HG03342 (cell line): Measurements from ENCODE around the gene STAG1.
"Not testable (repeated sequence)": the region's sequence is repeated elsewhere in the genome, so short reads cannot be mapped to it uniquely, and the experiment has no call there.

Experiments
- ATAC-seq: cut with Tn5 transposase; IDR thresholded peaks from one replicate; pipeline ENCODE4 v1.9.1; 2021; ENCODE audit warnings: mild to moderate bottlenecking, moderate library complexity; ENCODE audit not compliant: unreplicated experiment

STAG1 gene

DNA sequence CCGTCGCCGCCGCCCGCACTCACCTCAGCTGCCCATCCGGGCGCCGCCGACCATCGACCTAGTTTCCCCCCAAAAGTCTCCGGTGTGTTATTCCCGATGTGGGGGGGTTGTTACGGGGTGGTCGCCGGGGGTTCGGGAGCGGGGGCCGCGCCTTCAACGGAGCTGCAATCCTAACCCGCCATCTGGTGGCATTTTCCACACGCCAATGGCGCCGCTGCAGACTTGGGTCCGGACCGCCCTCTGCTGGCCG is at the start of gene STAG1:
STAG1 (minus strand) TSS at position 207 of the 250 bp plus-strand sequence. CDS start 121,480 bp downstream, outside the sequence.
- ATAC-seq = no peak

GRCh38 chr3:136801146-136801545 is 49.0 kb upstream of the STAG1 start:
- not testable (repeated sequence) for ATAC-seq

- ATAC-seq = no peak
Measured at GRCh38 chr3:136792556-136793330, 40.6 kb upstream of the STAG1 start.

- no peak for ATAC-seq
Measured at GRCh38 chr3:136790786-136791185, 38.6 kb upstream of the STAG1 start.

GRCh38 chr3:136789976-136790375 is 37.8 kb upstream of the STAG1 start:
- ATAC-seq = no peak

GRCh38 chr3:136788154-136788553 is 36.0 kb upstream of the STAG1 start:
- ATAC-seq = no peak

GRCh38 chr3:136787349-136787748 is 35.2 kb upstream of the STAG1 start:
- peak; percentile 80 for ATAC-seq

GRCh38 chr3:136783708-136784191 is 31.6 kb upstream of the STAG1 start:
- ATAC-seq = no peak

DNA sequence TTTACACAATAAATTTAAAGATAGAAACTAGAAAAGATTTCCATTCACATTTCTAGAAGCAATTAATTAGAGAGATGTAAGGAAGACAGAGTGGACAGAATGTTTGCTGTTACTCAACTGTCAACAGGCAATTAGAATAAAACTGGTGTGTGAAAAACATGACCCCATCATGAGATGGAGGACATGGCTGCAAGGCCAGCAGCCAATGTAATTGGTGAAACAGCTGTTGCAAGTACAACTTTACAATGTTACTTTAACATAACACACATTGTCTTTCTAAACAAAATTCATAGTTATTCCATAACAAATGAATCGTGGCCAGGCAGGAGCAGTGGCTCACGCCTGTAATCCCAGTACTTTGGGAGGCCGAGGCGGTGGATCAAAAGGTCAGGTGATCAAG is 28.6 kb upstream of the STAG1 start:
- ATAC-seq = no peak

DNA sequence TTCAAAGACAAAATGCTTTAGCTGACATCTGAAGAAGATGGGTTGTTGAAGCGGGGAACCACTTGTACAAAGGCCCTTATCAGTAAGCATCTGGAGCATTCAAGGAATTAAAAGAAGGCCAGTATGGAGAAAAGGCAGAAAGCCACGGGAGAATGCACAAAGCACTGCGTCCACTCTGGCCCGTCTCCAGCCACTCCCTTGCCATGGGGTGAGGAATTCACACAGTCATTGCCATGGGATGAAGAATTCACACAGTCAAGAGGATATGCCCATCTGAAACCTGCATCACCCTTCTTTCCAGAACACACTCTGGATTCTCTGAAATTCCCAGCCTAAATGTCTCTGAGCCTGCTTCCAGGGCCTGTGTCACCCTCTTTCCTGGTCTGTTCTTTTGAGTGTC is 26.7 kb upstream of the STAG1 start:
- no peak for ATAC-seq

- ATAC-seq = no peak
Measured at GRCh38 chr3:136772709-136773108, 20.5 kb upstream of the STAG1 start.

GRCh38 chr3:136758160-136759102 is 6.3 kb upstream of the STAG1 start:
- ATAC-seq = not testable (repeated sequence)

GRCh38 chr3:136755192-136755591 is 3.0 kb upstream of the STAG1 start:
- no peak for ATAC-seq

- no peak for ATAC-seq
Measured at GRCh38 chr3:136753326-136753939, 1.3 kb upstream of the STAG1 start.

DNA sequence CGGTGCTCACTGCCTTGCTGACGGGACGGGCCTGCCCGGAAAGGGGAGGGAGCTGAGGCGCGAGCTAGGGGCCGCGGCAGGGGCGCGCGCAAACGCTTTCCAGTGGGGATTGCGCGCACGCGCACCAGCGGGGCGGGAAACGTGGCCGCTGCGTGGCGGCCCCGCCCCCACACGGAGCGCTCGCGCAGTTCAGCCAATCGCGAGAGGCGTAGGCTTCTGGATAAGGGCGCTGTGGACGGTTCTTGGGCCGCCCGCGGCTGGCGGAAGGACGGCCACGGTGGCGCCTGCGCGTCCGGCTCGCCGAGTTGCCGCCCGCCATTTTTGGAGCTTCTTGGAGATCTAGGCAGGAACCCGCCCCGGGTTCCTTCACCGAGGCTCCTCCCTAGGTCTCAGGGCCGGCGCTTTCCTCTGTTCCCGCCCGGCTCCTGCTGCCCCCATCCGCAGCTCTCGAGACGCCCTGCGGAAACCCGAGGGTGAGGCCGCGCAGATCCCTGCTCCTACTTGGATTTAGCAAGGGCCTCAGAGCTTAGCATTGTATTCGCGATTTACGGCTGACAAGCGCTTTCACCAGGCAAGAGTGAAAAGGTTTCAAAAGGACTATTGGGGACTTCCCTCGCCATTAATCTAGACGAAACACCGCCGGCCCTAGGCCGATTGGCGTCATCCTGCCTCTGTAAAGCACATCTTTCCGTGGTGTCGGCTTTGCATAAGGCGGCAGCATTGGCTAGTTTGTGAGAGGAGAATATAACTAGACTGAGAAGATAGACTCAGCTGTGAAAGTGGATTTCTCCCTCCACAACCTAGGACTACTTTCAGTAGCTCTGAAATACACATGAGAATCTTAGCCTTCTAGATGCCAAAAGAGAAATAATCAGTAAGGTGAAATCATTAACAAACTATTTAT is 496 bp upstream of the STAG1 start:
- ATAC-seq = peak; percentile 82

DNA sequence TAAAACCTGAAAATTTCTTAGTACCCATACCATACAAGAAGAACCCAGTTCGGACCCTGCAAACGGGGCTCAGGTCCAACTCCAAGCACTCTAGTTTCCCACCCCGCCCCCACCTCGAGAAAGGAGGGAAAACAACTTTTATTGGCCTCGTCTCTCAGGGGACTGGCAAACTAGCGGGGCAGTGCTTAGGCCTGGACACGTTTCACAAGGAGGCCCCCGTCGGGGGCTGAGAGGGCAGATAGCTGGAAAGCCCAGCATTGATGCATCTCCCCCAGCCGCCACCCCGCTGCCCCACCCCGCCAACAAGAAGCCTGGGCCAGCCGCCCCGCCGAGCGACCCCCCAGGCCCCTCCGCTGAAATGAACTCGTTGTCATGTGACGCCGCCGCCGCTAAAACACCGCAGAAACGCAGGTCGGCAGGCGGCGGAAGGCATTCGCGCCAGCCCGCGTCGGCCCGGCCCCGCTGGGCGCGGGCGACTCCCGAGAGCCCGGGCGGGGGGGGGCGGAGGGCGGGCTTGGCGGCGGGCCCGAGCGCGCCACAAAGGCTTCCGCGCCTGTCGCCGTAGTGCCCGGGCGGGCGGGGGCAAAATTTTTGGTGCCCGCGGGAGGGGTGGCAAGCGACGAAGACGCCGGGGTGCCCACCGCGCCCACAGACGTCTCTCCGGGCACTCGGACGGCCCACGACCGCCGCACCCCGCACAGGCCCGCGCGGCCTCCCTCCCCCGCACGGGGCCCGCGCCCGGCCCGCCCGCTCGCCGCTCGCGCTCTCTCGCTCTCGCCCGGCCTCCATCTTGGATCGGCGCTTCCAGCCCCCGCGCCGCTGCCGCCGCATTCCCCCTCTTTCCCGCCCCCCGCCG is 634 bp downstream of the STAG1 start:
- peak; percentile 10 for ATAC-seq

DNA sequence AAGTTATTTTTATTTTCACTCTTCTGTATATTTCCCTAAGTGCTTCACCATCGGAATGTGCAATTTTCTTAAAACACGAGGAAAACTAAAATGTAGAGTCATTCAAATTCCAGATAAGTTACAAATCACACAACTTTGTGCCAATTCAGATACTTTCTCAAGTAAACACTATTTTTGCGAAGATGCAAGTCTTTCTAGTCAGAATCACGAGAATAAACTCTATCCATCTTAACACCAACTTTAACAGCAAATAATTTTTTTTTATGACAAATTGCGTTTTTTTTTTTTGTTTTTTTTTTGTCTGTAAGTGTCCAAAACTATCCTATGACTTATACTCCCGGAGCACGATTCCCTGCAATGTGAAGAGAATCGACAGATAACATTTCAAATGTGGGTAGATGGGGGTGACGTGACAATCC is 1.3 kb downstream of the STAG1 start:
- ATAC-seq = no peak

DNA sequence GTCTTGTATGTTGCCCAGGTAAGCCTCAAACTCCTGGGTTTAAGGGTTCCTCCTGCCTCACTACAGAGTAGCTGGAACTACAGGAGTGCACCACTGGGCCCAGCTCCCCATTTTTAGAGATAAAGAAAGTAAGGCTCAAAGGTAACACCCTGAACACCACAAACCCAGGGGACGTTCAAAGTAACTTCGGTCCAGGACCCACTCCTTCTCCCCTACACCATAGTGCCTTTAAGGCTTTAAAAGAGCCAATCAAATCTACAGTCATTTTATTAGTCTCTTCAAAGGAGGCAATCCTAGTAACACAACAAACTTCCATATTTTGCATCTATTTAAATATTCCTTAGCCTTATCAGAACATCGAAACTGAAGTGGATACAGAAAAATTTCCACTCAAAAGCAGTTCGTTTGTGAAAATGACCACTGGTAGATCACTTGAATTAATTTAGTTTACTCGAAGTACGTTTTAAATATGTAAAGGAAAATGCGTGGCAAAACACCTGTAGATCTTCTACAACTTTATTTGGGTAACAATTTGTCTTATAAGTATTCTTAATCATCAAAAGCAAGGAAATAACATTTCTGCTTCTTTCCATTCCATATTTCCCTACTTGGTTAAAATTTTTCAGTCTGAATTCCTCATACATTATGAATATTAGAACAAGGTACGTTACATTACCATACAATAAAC is 1.8 kb downstream of the STAG1 start:
- no peak for ATAC-seq

GRCh38 chr3:136749602-136750001 is 2.6 kb downstream of the STAG1 start:
- ATAC-seq = not testable (repeated sequence)
